Measurements from ENCODE around the gene ACSM2B.
"Not testable (repeated sequence)": the region's sequence is repeated elsewhere in the genome, so short reads cannot be mapped to it uniquely, and the experiment has no call there.

Gene ACSM2B

DNA sequence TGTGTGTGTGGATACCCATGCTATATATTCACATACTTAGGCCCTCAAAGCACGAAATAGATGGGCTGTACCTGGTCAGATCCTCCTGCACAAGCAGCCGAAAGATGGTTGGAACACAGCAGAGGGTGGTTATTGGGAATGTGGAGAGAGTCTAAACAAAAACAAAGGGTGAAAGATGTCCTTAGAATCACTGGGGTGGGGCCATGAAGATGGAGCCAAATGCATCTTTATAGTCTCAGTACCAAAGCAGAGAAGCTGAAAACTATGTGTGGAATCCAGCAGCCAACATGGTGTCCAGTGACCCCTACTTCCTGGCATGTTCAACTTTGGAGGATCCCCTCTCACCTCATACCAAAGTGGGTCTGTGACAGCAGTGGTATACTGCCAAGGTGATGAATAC is 19.5 kb upstream of the ACSM2B start:
- DNase-seq (ENCODE audit: low spot score): not testable (repeated sequence)

DNA sequence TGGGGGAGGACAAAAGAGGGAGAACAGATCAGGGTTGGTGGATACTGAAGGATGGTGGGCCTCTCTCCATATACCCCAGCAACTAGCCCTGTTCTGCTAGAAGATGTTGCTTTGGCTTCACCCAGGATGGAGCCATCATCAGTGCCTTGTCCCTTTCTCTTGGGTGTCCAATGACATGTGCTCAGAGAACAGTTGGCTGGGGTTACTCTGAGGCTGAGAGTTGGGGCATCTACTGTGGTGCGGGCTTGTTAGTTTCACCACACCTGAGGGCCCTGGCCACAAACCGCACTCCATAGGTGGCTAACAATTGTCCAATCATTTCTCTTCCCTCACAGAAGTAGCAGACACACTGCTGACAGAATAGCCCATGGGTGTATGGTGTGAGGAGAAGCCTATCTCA is 18.9 kb upstream of the ACSM2B start:
- not testable (repeated sequence) for DNase-seq (ENCODE audit: low spot score)

DNA sequence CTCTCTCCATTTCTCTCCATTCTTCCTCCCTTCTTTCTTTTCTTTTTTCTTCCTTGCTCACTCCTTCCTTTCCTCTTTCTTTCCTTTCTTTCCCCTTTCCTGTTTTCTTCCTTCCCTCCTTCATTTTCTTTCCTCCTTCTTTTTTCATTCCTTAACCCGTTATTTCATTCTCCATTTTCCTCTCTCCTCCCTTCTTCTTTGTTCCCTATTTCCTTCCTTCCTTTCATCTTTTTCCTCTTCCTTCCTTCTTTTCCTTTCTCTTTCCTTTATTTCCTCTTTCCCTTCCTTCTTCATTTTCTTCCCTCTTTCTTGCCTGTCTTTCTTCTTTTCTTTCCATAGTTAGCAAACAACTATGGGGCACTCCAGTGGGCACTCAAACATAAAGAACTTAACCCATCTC is 16.6 kb upstream of the ACSM2B start:
- not testable (repeated sequence) for DNase-seq (ENCODE audit: low spot score)

- not testable (repeated sequence) for DNase-seq (ENCODE audit: low spot score)
Observed at GRCh38 chr16:20589486-20589885, 13.3 kb upstream of the ACSM2B start.

GRCh38 chr16:20587645-20588074 is 11.5 kb upstream of the ACSM2B start:
- DNase-seq (ENCODE audit: low spot score): not testable (repeated sequence)

GRCh38 chr16:20586716-20587115 is 10.5 kb upstream of the ACSM2B start:
- not testable (repeated sequence) for DNase-seq (ENCODE audit: low spot score)

DNA sequence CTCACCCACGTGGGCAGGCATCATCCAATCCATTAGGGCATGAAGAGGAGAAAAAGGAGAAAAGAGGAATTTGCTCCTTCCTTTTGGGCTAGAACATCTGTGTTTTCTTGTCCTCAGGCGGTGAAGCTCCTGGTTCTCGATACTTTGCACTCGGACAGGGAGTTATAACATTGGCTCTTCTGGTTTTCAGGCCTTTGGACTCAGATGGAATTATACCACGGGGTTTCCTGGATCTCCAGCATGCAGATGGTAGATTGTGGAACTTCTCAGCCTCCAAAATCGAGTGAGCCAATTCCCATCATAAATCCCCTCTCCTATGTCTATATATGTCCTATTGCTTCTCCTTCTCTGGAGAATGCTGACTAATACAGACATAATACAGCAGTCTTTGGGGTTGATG is 9.9 kb upstream of the ACSM2B start:
- DNase-seq (ENCODE audit: low spot score): not testable (repeated sequence)

DNA sequence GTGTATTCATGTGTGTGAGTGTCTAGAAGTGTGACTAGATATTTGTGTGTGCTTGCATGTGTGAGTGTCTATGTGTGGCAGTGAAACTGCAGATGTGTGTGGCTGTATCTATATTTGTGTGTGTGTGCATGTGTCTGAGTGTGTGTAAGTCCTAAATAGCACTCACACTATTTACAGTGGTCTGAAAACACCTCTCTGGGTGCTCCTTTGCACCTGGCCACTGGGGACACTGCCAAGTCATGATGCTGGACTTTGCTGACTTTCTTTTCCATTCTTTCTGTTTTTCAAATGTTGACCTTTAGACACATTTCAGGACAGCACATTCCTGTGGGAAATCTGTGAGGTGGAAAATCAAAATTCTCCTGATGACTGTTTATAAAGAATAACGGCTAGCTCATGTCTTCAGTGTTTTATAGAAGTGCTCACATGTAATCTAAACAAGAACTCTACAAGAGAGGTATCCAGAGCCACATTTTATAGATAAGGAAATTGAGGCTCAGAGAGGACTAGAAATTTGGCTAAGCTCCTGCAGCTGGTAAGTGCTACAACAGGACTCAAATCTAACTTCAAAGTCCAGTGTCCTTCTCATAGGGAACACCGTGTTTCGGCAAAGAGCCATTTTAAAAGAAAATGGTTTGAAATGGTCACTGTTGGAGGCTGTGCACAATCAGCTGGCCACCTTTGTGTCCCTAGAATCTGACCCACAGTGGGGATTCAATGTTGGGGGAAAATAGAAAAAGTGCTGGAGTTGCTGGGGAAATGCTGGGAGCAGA is 4.5 kb upstream of the ACSM2B start:
- not testable (repeated sequence) for DNase-seq (ENCODE audit: low spot score)

DNA sequence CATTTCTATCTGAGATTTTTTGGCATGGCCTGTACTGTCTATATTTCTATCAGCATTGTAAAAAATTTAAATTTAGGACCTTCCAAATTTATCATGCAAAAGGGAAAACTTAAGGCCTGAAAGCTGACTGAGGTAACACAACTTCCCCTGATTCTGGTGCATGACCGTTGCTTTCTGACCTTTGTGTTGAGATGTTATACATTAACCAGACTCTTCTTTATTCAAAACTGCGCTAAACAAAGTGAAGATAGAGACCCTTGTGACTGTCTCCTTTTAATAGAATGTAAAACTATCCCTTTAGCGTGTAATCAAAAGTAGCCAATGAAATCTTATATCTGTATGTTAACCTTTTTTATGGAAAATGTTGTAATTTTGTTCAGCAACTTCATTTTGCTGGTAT is 1.9 kb upstream of the ACSM2B start:
- not testable (repeated sequence) for DNase-seq (ENCODE audit: low spot score)

DNA sequence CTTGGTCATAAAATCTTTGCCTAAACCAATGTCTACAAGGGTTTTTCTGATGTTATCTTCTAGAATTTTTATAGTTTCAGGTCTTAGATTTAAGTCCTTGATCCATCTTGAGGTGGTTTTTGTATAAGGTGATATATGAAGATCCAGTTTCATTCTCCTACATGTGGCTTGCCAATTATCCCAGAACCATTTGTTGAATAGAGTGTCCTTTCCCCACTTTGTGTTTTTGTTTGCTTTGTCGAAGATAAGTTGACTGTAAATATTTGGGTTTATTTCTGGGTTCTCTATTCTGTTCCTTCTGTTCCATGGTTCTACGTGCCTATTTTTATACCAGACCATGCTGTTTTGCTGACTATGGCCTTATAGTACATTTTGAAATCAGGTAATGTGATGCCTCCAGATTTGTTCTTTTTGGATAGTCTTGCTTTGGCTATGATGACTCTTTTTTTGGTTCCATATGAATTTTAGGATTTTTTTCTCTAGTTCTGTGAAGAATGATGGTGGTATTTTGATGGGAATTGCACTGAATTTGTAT is 7.0 kb downstream of the ACSM2B start:
- not testable (repeated sequence) for DNase-seq (ENCODE audit: low spot score)

DNA sequence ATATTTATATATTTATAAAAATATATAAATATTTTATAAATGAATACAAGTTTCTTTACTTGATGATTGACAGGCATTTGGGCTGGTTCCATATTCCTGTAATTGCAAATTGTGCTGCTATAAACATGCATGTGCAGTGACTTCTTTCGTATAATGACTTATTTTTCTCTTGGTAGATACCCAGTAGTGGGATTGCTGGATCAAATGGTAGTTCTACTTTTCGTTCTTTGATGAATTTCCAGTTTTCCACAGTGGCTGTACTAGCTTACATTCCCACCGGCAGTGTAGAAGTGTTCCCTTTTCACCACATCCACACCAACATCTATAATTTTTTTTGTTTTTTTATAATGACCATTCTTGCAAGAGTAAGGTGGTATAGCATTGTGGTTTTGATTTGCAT is 7.8 kb downstream of the ACSM2B start:
- DNase-seq (ENCODE audit: low spot score): no peak

DNA sequence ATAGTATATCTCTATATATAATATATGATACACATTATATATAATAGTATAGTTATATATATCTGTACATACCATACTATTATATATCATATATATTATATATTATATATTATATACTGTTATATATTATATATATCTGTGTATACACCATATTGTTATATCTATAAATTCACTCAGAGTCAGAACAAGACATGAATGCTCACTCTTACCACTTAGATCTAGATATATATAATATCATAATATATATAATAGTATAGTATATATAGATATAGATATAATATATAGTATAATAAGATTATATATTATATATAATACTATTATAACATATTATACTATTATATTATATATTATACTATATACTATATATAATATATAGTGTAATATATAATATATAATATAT is 9.3 kb downstream of the ACSM2B start:
- no peak for DNase-seq (ENCODE audit: low spot score)

GRCh38 chr16:20565334-20565733 is 10.8 kb downstream of the ACSM2B start:
- not testable (repeated sequence) for DNase-seq (ENCODE audit: low spot score)

GRCh38 chr16:20564218-20564617 is 11.9 kb downstream of the ACSM2B start:
- DNase-seq (ENCODE audit: low spot score): not testable (repeated sequence)

- not testable (repeated sequence) for DNase-seq (ENCODE audit: low spot score)
Observed at GRCh38 chr16:20555628-20556027, 20.5 kb downstream of the ACSM2B start.

- not testable (repeated sequence) for DNase-seq (ENCODE audit: low spot score)
Observed at GRCh38 chr16:20554689-20555088, 21.5 kb downstream of the ACSM2B start.

DNA sequence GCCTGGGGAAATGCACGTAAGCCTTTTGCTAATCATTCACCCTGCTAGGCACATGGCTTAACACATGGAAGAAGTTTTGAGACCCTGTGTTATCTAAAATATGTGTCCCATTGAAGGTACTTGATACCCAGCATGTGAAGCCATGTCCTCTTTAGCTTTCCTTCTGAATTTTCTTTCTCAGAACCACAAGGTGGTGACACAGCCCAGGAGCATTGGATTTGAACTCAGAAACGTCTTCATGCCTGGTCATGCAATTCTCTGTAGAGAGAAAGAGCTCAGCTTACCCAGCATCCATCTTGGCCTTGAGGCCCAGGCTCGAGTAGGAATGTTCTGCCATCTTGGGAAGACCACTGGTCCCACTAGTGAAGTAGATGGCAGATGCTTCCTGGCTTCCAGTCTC is 22.7 kb downstream of the ACSM2B start:
- DNase-seq (ENCODE audit: low spot score): not testable (repeated sequence)

- not testable (repeated sequence) for DNase-seq (ENCODE audit: low spot score)
Observed at GRCh38 chr16:20546951-20547350, 29.2 kb downstream of the ACSM2B start.

- DNase-seq (ENCODE audit: low spot score): not testable (repeated sequence)
Observed at GRCh38 chr16:20546278-20546853, 29.8 kb downstream of the ACSM2B start.

DNA sequence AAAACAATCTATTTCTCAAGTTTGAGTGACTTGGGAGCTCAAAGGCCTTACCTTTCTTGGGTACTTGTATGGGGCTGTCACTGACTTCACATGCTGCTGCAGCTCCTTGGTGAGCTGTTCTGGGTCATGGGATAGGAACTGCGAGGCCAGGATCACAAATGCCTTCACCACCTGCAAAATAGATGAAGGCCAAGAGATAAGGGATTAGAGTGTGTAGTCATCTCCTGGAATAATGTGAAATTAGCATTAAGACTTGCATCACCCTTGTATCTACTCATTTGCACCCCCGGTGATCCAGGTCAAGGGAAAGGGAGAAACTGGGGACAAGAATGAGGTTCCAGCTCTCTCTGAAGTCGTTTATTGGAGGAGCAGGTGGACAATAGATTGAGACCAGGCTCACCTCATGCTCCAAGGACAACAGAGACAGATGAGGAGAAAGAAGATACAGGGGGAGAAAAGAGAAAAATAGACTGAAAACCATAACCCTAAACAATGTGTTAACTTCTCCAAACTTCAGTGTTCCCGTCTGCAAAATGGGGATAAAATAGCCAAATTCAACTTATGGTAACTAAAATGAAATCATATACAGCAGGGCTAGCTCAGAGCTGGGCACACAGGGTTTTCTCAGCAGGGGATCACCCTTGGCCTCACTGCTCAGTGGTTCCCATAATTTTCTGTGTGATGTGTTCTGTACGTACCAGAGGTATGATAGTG is 35.4 kb downstream of the ACSM2B start:
- DNase-seq (ENCODE audit: low spot score): not testable (repeated sequence)

DNA sequence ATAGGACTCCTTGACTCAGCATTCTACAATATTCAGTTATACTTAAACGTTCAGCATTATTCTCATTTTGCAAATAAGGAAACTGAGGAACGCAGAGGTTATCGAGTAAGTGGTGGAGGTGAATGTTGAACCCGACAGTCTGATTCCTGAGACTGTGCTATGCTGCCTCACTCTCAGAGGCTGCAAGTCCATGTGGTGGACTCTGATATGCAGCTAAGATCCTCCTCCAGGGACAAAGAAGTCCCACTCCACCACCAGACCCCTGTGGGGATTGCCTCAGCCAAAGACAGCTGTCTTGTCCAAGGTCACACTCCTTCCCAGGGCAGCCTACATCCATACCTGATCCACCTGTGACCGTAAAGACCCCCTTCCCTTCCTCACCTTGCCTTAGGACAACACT is 37.5 kb downstream of the ACSM2B start:
- DNase-seq (ENCODE audit: low spot score): no peak

- DNase-seq (ENCODE audit: low spot score): no peak
Observed at GRCh38 chr16:20538181-20538580, 38.0 kb downstream of the ACSM2B start.

DNA sequence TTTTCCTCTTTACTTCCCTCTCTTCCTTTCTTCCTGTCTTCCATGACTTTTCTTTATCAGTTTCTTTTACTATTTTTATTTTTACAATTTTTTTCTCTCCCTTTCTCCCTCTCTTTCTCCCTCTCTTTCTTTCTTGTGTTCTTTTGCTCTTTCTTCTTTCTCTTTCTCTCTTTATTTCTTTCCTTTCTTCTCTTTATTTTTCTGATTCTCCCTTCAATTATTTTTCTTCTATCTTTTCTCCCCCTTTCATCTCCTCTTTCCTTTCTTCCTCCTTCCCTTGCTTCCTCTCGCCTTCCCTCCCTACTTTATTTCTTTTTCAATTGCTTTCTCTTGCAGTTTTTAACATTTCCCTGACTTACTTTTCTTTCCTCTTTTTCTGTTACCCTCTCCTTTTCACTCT is 39.5 kb downstream of the ACSM2B start:
- not testable (repeated sequence) for DNase-seq (ENCODE audit: low spot score)

Data from AG08395 (cell line).